CD4-positive, alpha-beta T cell (primary cell): ENCODE data around the gene ELK4. TPM values are rescaled to one million over a fixed set of nuclear protein-coding genes. Genes with fewer than 3 reads are reported as not detected.

Experiments
- ATAC-seq: fragments of 200-7000 bp; cut with Tn5 transposase; one replicate; pipeline ENCODE4 v1.10.0; 2022; ENCODE audit warnings: mild to moderate bottlenecking; ENCODE audit not compliant: poor library complexity
- CTCF ChIA-PET: fragments of 350-600 bp; sonication (Branson Sonifier 250); formaldehyde crosslinking; loops from one replicate; lab custom pipeline; 2021; ENCODE audit warnings: antibody characterized with exemption, inconsistent platforms; lab: Charles Lee
- POLR2A ChIA-PET: fragments of 350-600 bp; sonication (Branson Sonifier 250); formaldehyde crosslinking; loops from one replicate; lab custom pipeline; 2021; ENCODE audit warnings: antibody characterized with exemption, inconsistent platforms; lab: Charles Lee
- DNase-seq, 14 experiments: peaks; one replicate each; pipeline ENCODE4 v3.0.0-alpha.2; 2013 to 2020; ENCODE audit warnings: mixed read lengths in 2 of 14
- H3K27ac ChIP-seq, 2 donors: one replicate each; pipeline versions ENCODE4 v1.5.1 to v1.7.0; 2013; ENCODE audit warnings: low read length in 2 of 2, low read depth in 1 of 2, mild to moderate bottlenecking in 1 of 2
- H3K27me3 ChIP-seq, 2 experiments: 1 replicate in 1 of 2; 2 replicates in 1 of 2; pipeline versions ENCODE4 v1.6.1 to v1.7.0; 2013; ENCODE audit warnings: low read length in 2 of 2, control low read depth in 1 of 2, mild to moderate bottlenecking in 1 of 2, moderate library complexity in 1 of 2; ENCODE audit not compliant: insufficient read depth in 2 of 2, control insufficient read depth in 1 of 2
- H3K36me3 ChIP-seq: one replicate; pipeline ENCODE4 v1.6.1; 2013; ENCODE audit warnings: low read length, control low read depth; ENCODE audit not compliant: insufficient read depth
- H3K4me1 ChIP-seq: one replicate; pipeline ENCODE4 v1.6.1; 2013; ENCODE audit warnings: low read length, control low read depth; ENCODE audit not compliant: insufficient read depth
- H3K4me3 ChIP-seq: one replicate; pipeline ENCODE4 v1.5.1; 2013; ENCODE audit warnings: mild to moderate bottlenecking, low read length, moderate library complexity
- H3K9me3 ChIP-seq, 2 experiments: 1 replicate in 1 of 2; 2 replicates in 1 of 2; pipeline versions ENCODE4 v1.6.1 to v1.7.0; 2013; ENCODE audit warnings: low read length in 2 of 2, mild to moderate bottlenecking in 2 of 2, control low read depth in 1 of 2, moderate library complexity in 1 of 2; ENCODE audit not compliant: control insufficient read depth in 1 of 2, insufficient read depth in 1 of 2
- H3K27ac Mint-ChIP-seq: one replicate; pipeline ENCODE4 v1.8.0; 2020; ENCODE audit warnings: mixed read lengths
- H3K27me3 Mint-ChIP-seq: one replicate; pipeline ENCODE4 v1.8.0; 2021; ENCODE audit warnings: mixed read lengths
- H3K36me3 Mint-ChIP-seq: one replicate; pipeline ENCODE4 v1.8.0; 2021; ENCODE audit warnings: low read depth, mixed read lengths
- H3K4me1 Mint-ChIP-seq: one replicate; pipeline ENCODE4 v1.8.0; 2021; ENCODE audit warnings: low read depth, mixed read lengths
- H3K4me3 Mint-ChIP-seq: one replicate; pipeline ENCODE4 v1.8.0; 2020; ENCODE audit warnings: mild to moderate bottlenecking, mixed read lengths
- H3K9me3 Mint-ChIP-seq: one replicate; pipeline ENCODE4 v1.8.0; 2020; ENCODE audit warnings: mixed read lengths
- intact Hi-C, 2 experiments: fragments of 100-400 bp; cut with DNase I in 1 of 2; cut with micrococcal nuclease in 1 of 2; formaldehyde crosslinking; loops; one replicate each; pipeline versions ENCODE4 v1.15.1 to v1.9.0; 2023 to 2025; cut with DNase I, micrococcal nuclease
- total RNA-seq, 174 experiments: library from RNA in 2 of 174; stranded (reverse) in 2 of 174; gene quantifications; one replicate each; pipeline ENCODE4 v1.2.3 and lab custom pipeline; 2021 to 2026
- TF ChIP-seq, protein P1 (sequence below): fragments of 200-600 bp; IDR thresholded peaks from one replicate; pipeline ENCODE4 v1.8.0; 2022; ENCODE audit warnings: antibody characterized with exemption, mild to moderate bottlenecking

Gene ELK4
- total RNA-seq, 2 experiments from 2014 or later: 145 to 154 TPM

DNA sequence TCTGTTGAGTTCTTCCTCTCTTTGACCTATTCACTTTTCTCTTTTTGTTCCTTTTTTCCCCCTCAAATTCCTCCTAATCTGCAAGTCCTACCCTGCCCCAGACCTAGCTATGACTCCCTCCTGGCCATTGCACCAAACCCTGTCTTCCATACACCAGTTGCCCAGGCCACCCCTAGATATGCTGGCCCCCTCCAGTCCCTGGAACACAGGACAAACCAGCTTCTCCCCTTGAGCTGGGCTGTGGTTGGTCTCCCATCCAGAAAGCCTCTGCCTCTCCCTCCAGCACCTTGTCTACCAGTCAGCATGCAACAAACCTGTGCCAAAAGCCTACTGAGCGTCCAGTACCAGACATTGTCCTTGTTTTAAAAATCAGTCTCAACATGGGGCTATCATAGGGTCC is 59.4 kb downstream of the ELK4 start:
- H3K27me3 ChIP-seq: peaks cover 22 to 44% of the 10 kb centered on the region in 2 experiments

DNA sequence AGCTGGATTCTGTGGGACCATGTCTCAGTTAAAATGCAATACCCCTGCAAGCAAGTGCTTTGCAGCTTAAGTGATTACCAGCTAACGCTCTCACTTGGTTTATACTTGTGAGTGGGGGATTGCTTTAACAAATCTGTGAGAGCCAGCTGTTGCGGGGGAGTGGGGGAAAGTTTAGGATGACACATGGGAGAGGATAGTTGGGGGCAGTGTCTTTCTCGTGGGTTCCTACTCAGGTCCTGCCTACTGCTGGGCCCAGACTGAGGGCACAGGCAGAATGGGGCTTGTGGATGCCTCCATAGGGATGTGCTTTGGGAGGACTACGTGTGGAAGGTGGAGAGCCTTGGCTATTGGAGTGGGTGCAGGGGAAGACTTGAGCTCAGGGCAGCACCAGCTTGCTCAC is 60.1 kb downstream of the ELK4 start:
- TF ChIP-seq, protein P1, sequence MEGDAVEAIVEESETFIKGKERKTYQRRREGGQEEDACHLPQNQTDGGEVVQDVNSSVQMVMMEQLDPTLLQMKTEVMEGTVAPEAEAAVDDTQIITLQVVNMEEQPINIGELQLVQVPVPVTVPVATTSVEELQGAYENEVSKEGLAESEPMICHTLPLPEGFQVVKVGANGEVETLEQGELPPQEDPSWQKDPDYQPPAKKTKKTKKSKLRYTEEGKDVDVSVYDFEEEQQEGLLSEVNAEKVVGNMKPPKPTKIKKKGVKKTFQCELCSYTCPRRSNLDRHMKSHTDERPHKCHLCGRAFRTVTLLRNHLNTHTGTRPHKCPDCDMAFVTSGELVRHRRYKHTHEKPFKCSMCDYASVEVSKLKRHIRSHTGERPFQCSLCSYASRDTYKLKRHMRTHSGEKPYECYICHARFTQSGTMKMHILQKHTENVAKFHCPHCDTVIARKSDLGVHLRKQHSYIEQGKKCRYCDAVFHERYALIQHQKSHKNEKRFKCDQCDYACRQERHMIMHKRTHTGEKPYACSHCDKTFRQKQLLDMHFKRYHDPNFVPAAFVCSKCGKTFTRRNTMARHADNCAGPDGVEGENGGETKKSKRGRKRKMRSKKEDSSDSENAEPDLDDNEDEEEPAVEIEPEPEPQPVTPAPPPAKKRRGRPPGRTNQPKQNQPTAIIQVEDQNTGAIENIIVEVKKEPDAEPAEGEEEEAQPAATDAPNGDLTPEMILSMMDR: no peak

More for the DNA sequence above, 59.4 kb downstream of the ELK4 start:
- POLR2A ChIA-PET: no interaction called here
- Mint-ChIP-seq H3K9me3 (no peaks in the 10 kb centered on the region), H3K36me3 (no peaks in the 10 kb centered on the region), H3K4me3 (no peak overlapping the region), H3K27me3 (peaks cover 53% of the 10 kb centered on the region), H3K27ac (no peak overlapping the region), H3K4me1 (no peaks in the 10 kb centered on the region)
- TF ChIP-seq, protein P1: no peak
- Histone ChIP-seq H3K36me3 (no peaks in the 10 kb centered on the region), H3K27ac (no peak overlapping the region), H3K4me3 (no peak overlapping the region), H3K9me3 (peaks cover 0 to 3% of the 10 kb centered on the region in 2 experiments), H3K4me1 (peaks cover 6% of the 10 kb centered on the region)
- ATAC-seq (no peak), DNase-seq (no peak)
- intact Hi-C loops: no loop called here
- CTCF ChIA-PET: no interaction called here

DNA sequence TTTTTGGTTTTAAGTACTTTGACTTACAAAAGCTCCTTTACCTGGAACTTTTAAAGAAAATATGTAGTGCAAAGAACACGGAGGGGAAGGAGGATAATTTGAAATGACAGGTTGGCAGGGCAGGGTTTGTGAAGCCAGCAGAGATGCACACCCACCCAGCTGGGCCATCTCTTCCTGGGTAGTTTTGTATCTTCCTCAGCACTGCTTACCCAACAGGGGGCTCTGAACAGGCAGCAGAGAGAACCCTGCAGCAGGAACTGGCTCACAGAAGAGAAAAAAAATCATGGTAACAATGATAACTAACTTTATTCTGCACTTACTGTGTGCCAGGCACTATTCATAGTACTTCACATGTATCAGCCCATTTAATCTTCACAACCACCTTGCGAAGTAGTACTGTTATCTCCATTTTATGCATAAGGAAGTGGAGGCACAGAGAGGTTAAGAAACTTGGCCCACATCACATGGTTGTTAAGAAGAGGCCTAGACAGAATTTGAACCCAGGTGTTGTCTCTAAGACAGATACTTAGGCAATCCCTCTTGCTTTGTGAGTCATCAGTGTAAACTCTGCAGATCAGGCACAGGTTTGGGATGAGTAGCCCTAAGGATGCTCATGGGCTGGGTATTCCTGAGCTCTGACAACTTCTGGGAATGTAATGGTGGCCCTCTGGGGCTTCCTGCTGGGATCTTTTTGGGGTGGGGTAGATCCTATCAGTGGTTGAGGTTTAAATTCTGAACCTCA is 60.8 kb downstream of the ELK4 start:
- CTCF ChIA-PET: interaction anchor here (0.7 kb wide), 1 partner anchor 21 kb away, joined by 4 read pairs; no protein-coding TSS in a partner anchor
- H3K27me3 Mint-ChIP-seq: peaks cover 54% of the 10 kb centered on the region
- H3K27me3 ChIP-seq: peaks cover 27 to 50% of the 10 kb centered on the region in 2 experiments

More for the DNA sequence above, 60.1 kb downstream of the ELK4 start:
- Mint-ChIP-seq H3K27ac (no peak overlapping the region), H3K36me3 (no peaks in the 10 kb centered on the region), H3K27me3 (peaks cover 53% of the 10 kb centered on the region), H3K4me1 (no peaks in the 10 kb centered on the region), H3K9me3 (no peaks in the 10 kb centered on the region), H3K4me3 (no peak overlapping the region)
- ATAC-seq (no peak), DNase-seq (no peak)
- Histone ChIP-seq H3K36me3 (no peaks in the 10 kb centered on the region), H3K4me3 (no peak overlapping the region), H3K27ac (no peak overlapping the region), H3K4me1 (peaks cover 6% of the 10 kb centered on the region), H3K27me3 (peaks cover 27 to 47% of the 10 kb centered on the region in 2 experiments), H3K9me3 (peaks cover 0 to 3% of the 10 kb centered on the region in 2 experiments)
- ChIA-PET POLR2A (no interaction called here), CTCF (no interaction called here)
- intact Hi-C loops: no loop called here

More for the DNA sequence above, 60.8 kb downstream of the ELK4 start:
- intact Hi-C loops: no loop called here
- no peaks in the 10 kb centered on the region for H3K4me1 Mint-ChIP-seq
- no peak overlapping the region for H3K27ac Mint-ChIP-seq
- TF ChIP-seq, protein P1: no peak
- POLR2A ChIA-PET: no interaction called here
- Histone ChIP-seq H3K9me3 (peaks cover 0 to 3% of the 10 kb centered on the region in 2 experiments), H3K4me1 (peaks cover 6% of the 10 kb centered on the region), H3K36me3 (no peaks in the 10 kb centered on the region), H3K27ac (no peak overlapping the region), H3K4me3 (no peak overlapping the region)
- DNase-seq (no peak), ATAC-seq (no peak)
- H3K9me3 Mint-ChIP-seq: no peaks in the 10 kb centered on the region
- no peaks in the 10 kb centered on the region for H3K36me3 Mint-ChIP-seq
- no peak overlapping the region for H3K4me3 Mint-ChIP-seq
